Keratinocyte (primary cell): ENCODE measurements around the gene COL7A1. TPM values are rescaled to one million over a fixed set of nuclear protein-coding genes. Genes with fewer than 3 reads are reported as not detected.

Experiments used
- DNase-seq: peaks from one replicate; pipeline ENCODE4 v3.0.0-alpha.2; 2011; ENCODE audit warnings: low read depth, missing footprints, low spot score
- FAIRE-seq: peaks from 2 replicates; lab custom pipeline; 2011; peaks lifted over from hg19 to GRCh38; lab: Jason Lieb, UNC
- H2AFZ ChIP-seq: 2 replicates; pipeline ENCODE4 v1.6.0; 2012; ENCODE audit warnings: low read length, control low read depth, inconsistent platforms; ENCODE audit not compliant: control insufficient read depth
- H3K27ac ChIP-seq: 2 replicates; pipeline ENCODE4 v1.5.1; 2011; ENCODE audit warnings: low read length; ENCODE audit not compliant: control insufficient read depth, insufficient read depth
- H3K27me3 ChIP-seq: 3 replicates; pipeline ENCODE4 v1.6.0; 2011; ENCODE audit warnings: low read length; ENCODE audit not compliant: control insufficient read depth, insufficient read depth; ENCODE audit errors: extremely low read depth
- H3K36me3 ChIP-seq, 2 experiments: 2 replicates in 1 of 2; 3 replicates in 1 of 2; pipeline ENCODE4 v1.5.1; 2011; ENCODE audit warnings: low read length in 2 of 2, mild to moderate bottlenecking in 1 of 2; ENCODE audit not compliant: control insufficient read depth in 2 of 2, insufficient read depth in 2 of 2; ENCODE audit errors: extremely low read depth in 1 of 2
- H3K4me1 ChIP-seq: 3 replicates; pipeline ENCODE4 v1.5.1; 2011; ENCODE audit warnings: low read length; ENCODE audit not compliant: control insufficient read depth, insufficient read depth; ENCODE audit errors: extremely low read depth
- H3K4me2 ChIP-seq: 3 replicates; pipeline ENCODE4 v1.6.0; 2011; ENCODE audit warnings: low read depth, low read length; ENCODE audit not compliant: control insufficient read depth, insufficient read depth; ENCODE audit errors: extremely low read depth
- H3K4me3 ChIP-seq, 3 experiments: fragments of 200-600 bp in 1 of 3; sonication (generic) in 1 of 3; 2 replicates in 2 of 3; 3 replicates in 1 of 3; pipeline ENCODE4 v1.5.1; 2011 to 2016; ENCODE audit warnings: low read length in 3 of 3, mild to moderate bottlenecking in 3 of 3, control low read depth in 2 of 3, inconsistent platforms in 1 of 3, low read depth in 1 of 3, mixed read lengths in 1 of 3, mixed run types in 1 of 3, moderate library complexity in 1 of 3; ENCODE audit not compliant: control insufficient read depth in 2 of 3, insufficient read depth in 2 of 3; ENCODE audit errors: extremely low read depth in 1 of 3
- H3K79me2 ChIP-seq: 2 replicates; pipeline ENCODE4 v1.6.0; 2012; ENCODE audit warnings: low read length; ENCODE audit not compliant: control insufficient read depth, insufficient read depth
- H3K9ac ChIP-seq: 3 replicates; pipeline ENCODE4 v1.6.0; 2011; ENCODE audit warnings: low read length; ENCODE audit not compliant: control insufficient read depth, insufficient read depth; ENCODE audit errors: extremely low read depth
- H3K9me1 ChIP-seq: 3 replicates; pipeline ENCODE4 v1.6.0; 2011; ENCODE audit warnings: low read length; ENCODE audit not compliant: control insufficient read depth, insufficient read depth; ENCODE audit errors: extremely low read depth
- H3K9me3 ChIP-seq: 2 replicates; pipeline ENCODE4 v1.5.1; 2012; ENCODE audit warnings: low read depth, low read length; ENCODE audit not compliant: control insufficient read depth
- H4K20me1 ChIP-seq: 3 replicates; pipeline ENCODE4 v1.6.0; 2011; ENCODE audit warnings: low read length; ENCODE audit not compliant: control insufficient read depth, insufficient read depth; ENCODE audit errors: extremely low read depth
- CTCF ChIP-seq, 3 experiments: IDR thresholded peaks in 1 of 3; conservative IDR thresholded peaks in 1 of 3; optimal IDR thresholded peaks in 1 of 3; 2 replicates in 2 of 3; 3 replicates in 1 of 3; pipeline versions ENCODE3 to v1.5.1; 2011; ENCODE audit warnings: low read length in 3 of 3, mild to moderate bottlenecking in 3 of 3, moderate library complexity in 2 of 3, control low read depth in 1 of 3, inconsistent platforms in 1 of 3; ENCODE audit not compliant: insufficient read depth in 2 of 3; ENCODE audit errors: extremely low read depth in 1 of 3
- EZH2 ChIP-seq: IDR thresholded peaks from one replicate; pipeline ENCODE4 v1.6.1; 2012; ENCODE audit warnings: inconsistent platforms, mild to moderate bottlenecking, low read length, moderate library complexity
- dilution Hi-C: fragments of 300-500 bp; cut with MboI; formaldehyde crosslinking; loops from one replicate; pipeline ENCODE4 v1.7.0; 2020; ENCODE audit warnings: low sequenced_read_pairs; ENCODE audit not compliant: extremely low pct_ligation_motif_present
- polyA plus RNA-seq, 5 experiments: library from polyadenylated mRNA; depleted of rRNA in 3 of 5; stranded (reverse) in 3 of 5; stranded (forward) in 1 of 5; unstranded in 1 of 5; fragments of >200 nt; gene quantifications; 1 replicate in 1 of 5; 2 replicates in 3 of 5; 3 replicates in 1 of 5; pipeline versions ENCODE4 v1.2.1 to v1.2.3, GENCODE V29; 2011 to 2012; ENCODE audit warnings: missing spikeins in 2 of 5, low read depth in 1 of 5, low replicate concordance in 1 of 5

The COL7A1 gene
- polyA plus RNA-seq, 1 donor (not counting 4 experiments of a cell fraction or from before 2014, with no cell fraction given) = 59.4 TPM

- peaks cover 2% of the 10 kb centered on the region for H3K9me1 ChIP-seq
- H2AFZ ChIP-seq = no peak overlapping the region
- H3K36me3 ChIP-seq = peaks cover 41 to 65% of the 10 kb centered on the region in 2 experiments
- DNase-seq (no peak), FAIRE-seq (no peak)
- H3K27me3 ChIP-seq = no peaks in the 10 kb centered on the region
- peaks cover 25% of the 10 kb centered on the region for H4K20me1 ChIP-seq
- peak overlapping the region; percentile 60 to 95 (median 91) for H3K4me3 ChIP-seq
- peaks cover 74% of the 10 kb centered on the region for H3K79me2 ChIP-seq
- no peak for TF ChIP-seq CTCF (optimal IDR thresholded peaks at IDR 0.05 in 1 of 3, IDR thresholded peaks at IDR 0.05 in 1 of 3, conservative IDR thresholded peaks at IDR 0.05 in 1 of 3; ENCODE audit: extremely low read depth in 1 of 3, insufficient read depth in 2 of 3, low read length in 3 of 3)
- no peak for TF ChIP-seq EZH2
- peaks cover 53% of the 10 kb centered on the region for H3K4me1 ChIP-seq
- no peaks in the 10 kb centered on the region for H3K9me3 ChIP-seq
- H3K4me2 ChIP-seq = peak overlapping the region; percentile 98
- dilution Hi-C loops = no loop called here
- no peak overlapping the region for H3K27ac ChIP-seq
- peak overlapping the region; percentile 93 for H3K9ac ChIP-seq
These were observed 2.5 kb downstream of the COL7A1 start for GRCh38 chr3:48592519-48593087.

DNA sequence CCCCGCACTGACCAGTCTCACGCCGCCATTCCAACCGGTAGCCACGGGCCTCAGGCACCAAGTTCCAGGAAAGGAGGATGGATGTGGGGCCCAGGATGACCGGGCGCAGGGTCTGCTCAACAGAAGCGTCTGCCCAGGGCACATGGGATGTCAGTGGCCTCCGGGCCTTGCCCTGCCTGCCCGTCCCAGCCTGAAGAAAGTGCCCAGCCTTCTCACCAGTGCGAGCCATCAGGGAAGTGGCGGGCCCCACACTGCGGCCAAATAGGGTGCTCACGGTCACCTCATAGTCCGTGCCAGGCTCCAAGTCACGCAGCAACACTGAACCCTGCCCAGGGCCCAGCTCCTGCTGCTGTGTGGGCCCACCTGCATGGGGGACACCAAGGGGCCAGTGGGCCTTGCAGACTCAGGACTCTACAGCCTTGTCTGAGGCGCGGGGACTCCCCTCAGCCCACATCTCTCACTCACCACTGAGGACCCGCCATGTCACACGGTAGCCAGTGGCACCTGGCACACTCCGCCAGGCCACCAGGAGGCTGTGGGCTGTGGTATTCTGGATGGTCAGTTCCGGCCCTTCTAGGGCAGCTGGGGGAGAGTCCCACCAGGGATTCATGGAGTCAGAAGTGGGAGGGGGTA, 3.1 kb downstream of the COL7A1 start:
- peak overlapping the region; percentile 15 for H3K9ac ChIP-seq
- no peak overlapping the region for H3K27ac ChIP-seq
- H3K4me3 ChIP-seq = peak overlapping the region in 1 of 3 experiments; percentile 7
- FAIRE-seq = no peak
- dilution Hi-C loops = no loop called here
- peaks cover 47 to 65% of the 10 kb centered on the region in 2 experiments for H3K36me3 ChIP-seq
- no peak overlapping the region for H2AFZ ChIP-seq
- peak overlapping the region; percentile 37 for H3K4me2 ChIP-seq
- no peaks in the 10 kb centered on the region for H3K9me3 ChIP-seq
- H3K79me2 ChIP-seq = peaks cover 80% of the 10 kb centered on the region
- TF ChIP-seq CTCF (optimal IDR thresholded peaks at IDR 0.05 in 1 of 3, IDR thresholded peaks at IDR 0.05 in 1 of 3, conservative IDR thresholded peaks at IDR 0.05 in 1 of 3; ENCODE audit: extremely low read depth in 1 of 3, insufficient read depth in 2 of 3, low read length in 3 of 3) = no peak
- no peak for TF ChIP-seq EZH2
- H3K9me1 ChIP-seq = peaks cover 2% of the 10 kb centered on the region
- no peak for DNase-seq
- H4K20me1 ChIP-seq = peaks cover 30% of the 10 kb centered on the region
- peaks cover 47% of the 10 kb centered on the region for H3K4me1 ChIP-seq
- no peaks in the 10 kb centered on the region for H3K27me3 ChIP-seq
